GM23248 (cell line): ENCODE results near the gene MOB2. TPM values are rescaled to one million over a fixed set of nuclear protein-coding genes. Genes with fewer than 3 reads are reported as not detected.

Source experiments
- DNase-seq: peaks from one replicate; pipeline ENCODE4 v3.0.0-alpha.2; 2015
- H2AFZ ChIP-seq: fragments of 200-600 bp; sonication (generic); 2 replicates; pipeline ENCODE4 v1.6.1; 2016; ENCODE audit warnings: antibody characterized with exemption
- H3F3A ChIP-seq: fragments of 200-600 bp; sonication (generic); 2 replicates; pipeline ENCODE4 v1.6.1; 2016; ENCODE audit warnings: mild to moderate bottlenecking, antibody characterized with exemption, mixed run types; ENCODE audit not compliant: insufficient read depth
- H3K27ac ChIP-seq: fragments of 200-600 bp; sonication (generic); 2 replicates; pipeline ENCODE4 v1.5.1; 2016; ENCODE audit warnings: mild to moderate bottlenecking
- H3K27me3 ChIP-seq: fragments of 200-600 bp; sonication (generic); replicated peaks from 2 replicates; pipeline ENCODE4 v1.6.1; 2016; ENCODE audit warnings: mild to moderate bottlenecking; ENCODE audit not compliant: insufficient read depth
- H3K36me3 ChIP-seq: fragments of 200-600 bp; sonication (generic); 2 replicates; pipeline ENCODE4 v1.6.1; 2016; ENCODE audit warnings: low read depth, mild to moderate bottlenecking
- H3K4me1 ChIP-seq: fragments of 200-600 bp; sonication (generic); 2 replicates; pipeline ENCODE4 v1.6.1; 2016; ENCODE audit warnings: mild to moderate bottlenecking; ENCODE audit not compliant: insufficient read depth
- H3K4me2 ChIP-seq: fragments of 200-600 bp; sonication (generic); one replicate; pipeline ENCODE4 v1.6.1; 2016; ENCODE audit warnings: mild to moderate bottlenecking; ENCODE audit not compliant: unreplicated experiment
- H3K4me3 ChIP-seq: fragments of 200-600 bp; sonication (generic); 2 replicates; pipeline ENCODE4 v1.5.1; 2016; ENCODE audit warnings: mild to moderate bottlenecking
- H3K79me2 ChIP-seq: fragments of 200-600 bp; sonication (generic); 2 replicates; pipeline ENCODE4 v1.6.1; 2016; ENCODE audit warnings: mild to moderate bottlenecking; ENCODE audit not compliant: insufficient read depth
- H3K9ac ChIP-seq: fragments of 200-600 bp; sonication (generic); 2 replicates; pipeline ENCODE4 v1.6.1; 2016; ENCODE audit warnings: mild to moderate bottlenecking
- H3K9me2 ChIP-seq: fragments of 200-600 bp; sonication (generic); 2 replicates; pipeline ENCODE4 v1.6.1; 2016; ENCODE audit warnings: mixed run types, mild to moderate bottlenecking, moderate library complexity; ENCODE audit not compliant: insufficient read depth
- H3K9me3 ChIP-seq: fragments of 200-600 bp; sonication (generic); one replicate; pipeline ENCODE4 v1.6.1; 2017; ENCODE audit warnings: low read depth
- H4K20me1 ChIP-seq: fragments of 200-600 bp; sonication (generic); 2 replicates; pipeline ENCODE4 v1.6.0; 2016; ENCODE audit not compliant: insufficient read depth
- EZH2 ChIP-seq: fragments of 200-600 bp; sonication (generic); IDR thresholded peaks from 2 replicates; pipeline ENCODE4 v1.6.1; 2018; ENCODE audit warnings: antibody characterized with exemption, mild to moderate bottlenecking; ENCODE audit not compliant: insufficient read depth, poor library complexity, severe bottlenecking
- EZH2phosphoT487 ChIP-seq: fragments of 200-600 bp; sonication (generic); IDR thresholded peaks from 2 replicates; pipeline ENCODE4 v1.6.1; 2018; ENCODE audit warnings: antibody characterized with exemption, moderate library complexity, mild to moderate bottlenecking, low read depth; ENCODE audit not compliant: insufficient read depth
- WGBS, 2 experiments: methylation state at CpG; one replicate each; pipeline ENCODE4 v1.1.6; 2015 to 2017; ENCODE audit warnings: low lambda C conversion rate in 2 of 2, low coverage in 1 of 2; ENCODE audit errors: missing lambda C conversion rate in 2 of 2; 5-methylcytosine and 5-hydroxymethylcytosine counted together
- in situ Hi-C: fragments of 300-500 bp; cut with MboI; formaldehyde crosslinking; loops from 2 replicates; pipeline ENCODE4 v1.15.0; 2020
- polyA plus RNA-seq: library from polyadenylated mRNA; unstranded; fragments of >200 nt; fragmentation: Nextera tagmentation; extraction: Ambion mirVana; gene quantifications from 2 replicates; pipeline ENCODE4 v1.2.1, GENCODE V29; 2016
- total RNA-seq: library from RNA; depleted of rRNA; stranded (reverse); fragments of >200 nt; shearing (Covaris generic); gene quantifications from 2 replicates; pipeline ENCODE4 v1.2.3, GENCODE V29; 2014

MOB2 gene
- total and polyA plus RNA-seq, 2 experiments from 2014 or later = 28.8 to 29.3 TPM

DNA sequence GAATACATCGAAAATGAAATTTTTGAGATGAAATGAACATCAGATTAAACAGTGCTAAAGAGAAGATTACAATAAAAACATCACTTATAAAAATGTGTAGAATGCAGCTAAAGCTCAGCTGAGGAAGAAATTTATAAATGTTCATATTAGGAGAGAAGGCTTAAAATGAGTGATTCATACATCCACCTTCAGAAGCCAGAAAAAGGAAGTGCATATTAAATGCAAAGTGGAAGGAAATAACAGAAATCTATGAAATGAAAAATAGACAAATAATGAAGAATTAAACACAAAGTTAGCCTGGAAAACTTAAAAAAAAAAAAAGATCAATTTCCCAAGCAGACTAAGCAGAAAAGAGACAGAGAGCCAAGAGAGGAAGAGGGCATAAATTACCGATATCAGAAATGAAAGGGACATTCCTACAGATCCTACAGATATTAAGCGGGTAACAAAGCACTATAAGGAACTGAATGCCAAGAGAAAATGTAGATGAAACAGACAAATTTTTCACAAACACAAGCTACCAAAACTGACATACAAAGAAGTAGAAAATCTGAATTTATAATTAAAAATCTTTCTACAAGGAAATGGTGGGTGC lies 7.2 kb upstream of the MOB2 start:
- Histone ChIP-seq H3K27me3 (no peaks in the 10 kb centered on the region), H3K9me3 (no peaks in the 10 kb centered on the region), H3K36me3 (no peaks in the 10 kb centered on the region), H3K9ac (no peak overlapping the region), H3K27ac (no peak overlapping the region), H2AFZ (no peak overlapping the region), H3F3A (no peaks in the 10 kb centered on the region), H3K4me2 (no peak overlapping the region), H3K4me3 (no peak overlapping the region), H3K9me2 (no peaks in the 10 kb centered on the region), H3K4me1 (no peaks in the 10 kb centered on the region), H4K20me1 (peaks cover 61% of the 10 kb centered on the region), H3K79me2 (peaks cover 100% of the 10 kb centered on the region)
- 76 to 84% methylated on average over 3 of the region's 3 CpGs for WGBS, 2 experiments
- TF ChIP-seq EZH2 = no peak
- no peak for TF ChIP-seq EZH2phosphoT487
- in situ Hi-C loops = no loop called here
- DNase-seq = no peak

DNA sequence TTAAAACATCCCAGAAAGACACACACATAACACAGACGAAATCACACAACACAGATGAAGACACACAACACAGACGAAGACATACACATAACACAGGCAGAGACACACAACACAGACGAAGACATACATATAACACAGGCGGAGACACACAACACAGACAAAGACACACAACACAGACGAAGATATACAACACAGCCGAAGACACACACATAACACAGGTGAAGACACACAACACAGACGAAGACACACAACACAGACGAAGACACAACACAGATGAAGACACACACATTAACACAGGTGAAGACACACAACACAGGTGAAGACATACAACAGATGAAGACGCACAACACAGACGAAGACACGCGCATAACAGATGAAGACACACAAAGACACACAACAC lies 4.8 kb upstream of the MOB2 start:
- Histone ChIP-seq H3K27ac (no peak overlapping the region), H3K9me2 (no peaks in the 10 kb centered on the region), H3K79me2 (peaks cover 79% of the 10 kb centered on the region), H3K4me2 (no peak overlapping the region), H3K36me3 (no peaks in the 10 kb centered on the region), H3K9ac (no peak overlapping the region), H3K4me3 (no peak overlapping the region), H3K27me3 (no peaks in the 10 kb centered on the region), H2AFZ (no peak overlapping the region), H3F3A (no peaks in the 10 kb centered on the region), H3K4me1 (no peaks in the 10 kb centered on the region), H4K20me1 (peaks cover 47% of the 10 kb centered on the region), H3K9me3 (no peaks in the 10 kb centered on the region)
- no peak for DNase-seq
- TF ChIP-seq EZH2phosphoT487 = no peak
- 88 to 91% methylated on average over 12 of the region's 12 CpGs for WGBS, 2 experiments
- in situ Hi-C loops = no loop called here

DNA sequence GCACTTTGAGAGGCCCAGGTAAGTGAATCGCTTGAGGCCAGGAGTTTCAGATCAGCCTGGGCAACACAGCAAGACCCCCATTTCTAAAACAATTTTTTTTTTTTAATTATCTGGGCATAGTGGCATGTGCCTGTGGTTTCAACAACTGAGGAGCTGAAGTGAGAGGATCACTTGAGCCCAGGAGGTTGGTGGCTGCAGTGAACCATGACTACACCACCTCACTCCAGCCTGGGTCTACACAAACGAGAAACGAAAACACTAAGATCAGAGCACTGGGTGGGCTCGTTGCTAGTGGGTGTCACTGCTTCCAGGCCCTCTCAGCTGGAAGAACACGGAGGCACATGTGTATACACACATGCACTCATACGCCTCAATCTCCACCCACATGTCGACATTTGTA lies 4.1 kb upstream of the MOB2 start:
- TF ChIP-seq EZH2phosphoT487 = no peak
- TF ChIP-seq EZH2 = no peak
- Histone ChIP-seq H3K4me2 (no peak overlapping the region), H3K27me3 (no peaks in the 10 kb centered on the region), H3K9me2 (no peaks in the 10 kb centered on the region), H3K79me2 (peaks cover 73% of the 10 kb centered on the region), H3K36me3 (no peaks in the 10 kb centered on the region), H4K20me1 (peaks cover 40% of the 10 kb centered on the region), H3K4me3 (no peak overlapping the region), H3K27ac (no peak overlapping the region), H2AFZ (no peak overlapping the region), H3K9me3 (no peaks in the 10 kb centered on the region), H3F3A (no peaks in the 10 kb centered on the region), H3K4me1 (no peaks in the 10 kb centered on the region), H3K9ac (no peak overlapping the region)
- 74 to 77% methylated on average over 7 of the region's 7 CpGs for WGBS, 2 experiments
- DNase-seq = no peak
- in situ Hi-C loops = no loop called here

DNA sequence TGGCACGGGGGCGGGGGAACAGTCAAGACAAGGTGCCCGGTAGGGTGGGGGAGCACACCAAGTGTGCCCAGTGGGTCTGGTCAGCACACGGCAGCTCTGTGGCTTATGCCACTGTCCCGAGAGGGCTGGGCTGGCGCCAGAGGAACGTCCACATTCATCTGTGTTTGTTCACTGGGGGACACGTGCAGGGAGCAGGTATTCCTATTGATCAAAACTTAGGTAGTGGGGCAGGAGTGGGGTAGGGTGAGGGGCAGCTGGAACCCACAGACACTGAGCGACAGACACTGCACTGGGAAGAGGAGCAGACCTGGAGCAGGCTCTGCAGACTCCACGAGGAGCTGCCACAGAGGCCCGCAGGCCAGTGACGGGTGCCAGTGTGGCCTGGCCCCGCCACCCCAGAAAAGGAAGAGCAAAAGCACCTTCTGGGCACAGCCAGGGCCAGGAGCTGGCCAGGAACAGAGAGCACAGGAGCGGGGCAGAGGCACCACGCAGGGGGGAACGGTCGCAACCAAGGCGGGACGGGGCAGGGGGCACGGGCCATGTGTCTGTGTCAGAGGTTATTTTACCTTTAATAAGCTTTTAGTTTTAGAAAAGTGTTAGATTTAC lies 2.1 kb upstream of the MOB2 start:
- TF ChIP-seq EZH2 (no peak), EZH2phosphoT487 (no peak)
- in situ Hi-C loops = no loop called here
- H3K9me2 ChIP-seq = no peaks in the 10 kb centered on the region
- peaks cover 73% of the 10 kb centered on the region for H3K79me2 ChIP-seq
- H3K9me3 ChIP-seq = no peaks in the 10 kb centered on the region
- H3K27ac ChIP-seq = no peak overlapping the region
- H3K27me3 ChIP-seq = no peaks in the 10 kb centered on the region
- no peak overlapping the region for H3K9ac ChIP-seq
- H3K4me1 ChIP-seq = no peaks in the 10 kb centered on the region
- H4K20me1 ChIP-seq = peaks cover 29% of the 10 kb centered on the region
- H2AFZ ChIP-seq = no peak overlapping the region
- no peaks in the 10 kb centered on the region for H3K36me3 ChIP-seq
- 87 to 88% methylated on average over 20 of the region's 20 CpGs for WGBS, 2 experiments
- H3K4me3 ChIP-seq = no peak overlapping the region
- no peak for DNase-seq
- H3K4me2 ChIP-seq = no peak overlapping the region
- no peaks in the 10 kb centered on the region for H3F3A ChIP-seq
